Activated CD4-positive, alpha-beta memory T cell treated with anti-CD3 and anti-CD28 coated beads for 36 hours (primary cell): Measurements from ENCODE around the gene ATP5MK. TPM values are rescaled to one million over a fixed set of nuclear protein-coding genes. Genes with fewer than 3 reads are reported as not detected.

Experiments used
- CTCF ChIA-PET: fragments of 350-600 bp; sonication (Branson Sonifier 250); formaldehyde crosslinking; loops from one replicate; lab custom pipeline; 2021; ENCODE audit warnings: antibody characterized with exemption, inconsistent platforms; lab: Charles Lee
- POLR2A ChIA-PET: fragments of 350-600 bp; sonication (Branson Sonifier 250); formaldehyde crosslinking; loops from one replicate; lab custom pipeline; 2021; ENCODE audit warnings: antibody characterized with exemption; lab: Charles Lee
- DNase-seq: peaks from one replicate; pipeline ENCODE4 v3.0.0-alpha.2; 2020
- H3K27ac Mint-ChIP-seq: one replicate; pipeline ENCODE4 v1.8.0; 2021; ENCODE audit warnings: mixed read lengths
- H3K27me3 Mint-ChIP-seq: one replicate; pipeline ENCODE4 v1.8.0; 2021; ENCODE audit warnings: mixed read lengths
- H3K36me3 Mint-ChIP-seq: one replicate; pipeline ENCODE4 v1.8.0; 2021; ENCODE audit warnings: mixed read lengths
- H3K4me1 Mint-ChIP-seq: one replicate; pipeline ENCODE4 v1.8.0; 2021; ENCODE audit warnings: low read depth, mixed read lengths
- H3K4me3 Mint-ChIP-seq: one replicate; pipeline ENCODE4 v1.8.0; 2021; ENCODE audit warnings: mild to moderate bottlenecking, mixed read lengths
- H3K9me3 Mint-ChIP-seq: one replicate; pipeline ENCODE4 v1.8.0; 2021; ENCODE audit warnings: mixed read lengths
- intact Hi-C: fragments of 100-400 bp; cut with micrococcal nuclease; formaldehyde crosslinking; loops from one replicate; pipeline ENCODE4 v1.15.1; 2023
- total RNA-seq, 2 experiments: library from RNA; stranded (reverse); gene quantifications; one replicate each; pipeline ENCODE4 v1.2.3, GENCODE V29; 2021

ATP5MK gene, protein sequence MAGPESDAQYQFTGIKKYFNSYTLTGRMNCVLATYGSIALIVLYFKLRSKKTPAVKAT
- 100 to 1,000 TPM; 436 to 438 TPM for total RNA-seq

DNA sequence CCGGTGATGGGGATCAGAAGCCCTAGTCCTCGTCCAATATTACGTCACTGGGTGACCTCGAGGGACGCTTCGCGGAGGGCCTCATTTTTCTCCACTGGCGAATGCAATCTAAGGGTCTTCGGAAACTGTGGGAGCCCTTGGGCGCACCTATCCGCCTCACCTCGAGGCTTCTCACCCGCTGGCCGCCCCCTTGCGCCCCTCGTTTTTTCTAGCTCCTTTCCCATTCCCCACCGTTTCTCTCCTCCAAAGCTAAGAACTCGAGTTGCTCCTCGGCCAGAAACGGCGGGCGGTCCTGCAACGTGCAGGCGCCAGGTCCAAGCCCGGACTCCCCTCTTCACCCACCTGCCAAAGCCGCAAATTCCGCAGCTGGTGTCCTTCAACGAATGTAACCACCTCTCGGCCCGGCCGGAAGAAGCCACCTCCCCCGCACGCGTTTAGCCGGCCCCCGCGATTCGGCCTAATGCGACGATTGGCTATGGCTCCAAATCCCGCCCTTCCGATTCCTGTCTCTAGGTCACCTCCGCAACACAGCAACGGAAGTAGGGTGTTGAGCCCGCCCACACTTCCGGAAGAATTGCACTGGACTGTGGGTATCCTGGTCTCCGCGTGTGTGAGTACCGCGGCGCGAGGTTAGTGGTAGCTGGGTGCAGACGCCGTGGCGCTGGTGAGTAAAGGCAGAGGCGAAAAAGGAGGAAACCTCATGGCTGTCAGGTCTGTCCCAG, at the start of gene ATP5MK, which contains the start of gene PDCD11:
TSS of gene ATP5MK (minus strand) at position 409 of the 722 bp plus-strand sequence. CDS start 4,018 bp downstream, outside the sequence.
TSS of gene PDCD11 (plus strand) at position 560 of the 722 bp plus-strand sequence. CDS start 1,801 bp downstream, outside the sequence.
- Mint-ChIP-seq H3K36me3 (peaks cover 47% of the 10 kb centered on the region), H3K27ac (peak within 1 kb of the TSS; percentile 88), H3K27me3 (no peaks in the 10 kb centered on the region), H3K4me1 (peaks cover 59% of the 10 kb centered on the region), H3K4me3 (peak within 1 kb of the TSS; percentile 95), H3K9me3 (no peaks in the 10 kb centered on the region)
- CTCF ChIA-PET, result interaction anchor here (1.0 to 1.5 kb wide), 6 partner anchors 21 to 94 kb away, joined by 3 to 6 read pairs (median 3); no protein-coding TSS in a partner anchor
- intact Hi-C loops, result loop anchor here (1.0 to 5.0 kb wide), 3 partner anchors 28 to 478 kb away; partner anchors contain the start of gene CNNM2
- peak; percentile 98 for DNase-seq
- POLR2A ChIA-PET, result interaction anchor here (1.2 to 1.7 kb wide), 4 partner anchors 8 to 204 kb away, joined by 4 to 12 read pairs (median 7); partner anchors contain the start of genes NT5C2, PCGF6 and TAF5

DNA sequence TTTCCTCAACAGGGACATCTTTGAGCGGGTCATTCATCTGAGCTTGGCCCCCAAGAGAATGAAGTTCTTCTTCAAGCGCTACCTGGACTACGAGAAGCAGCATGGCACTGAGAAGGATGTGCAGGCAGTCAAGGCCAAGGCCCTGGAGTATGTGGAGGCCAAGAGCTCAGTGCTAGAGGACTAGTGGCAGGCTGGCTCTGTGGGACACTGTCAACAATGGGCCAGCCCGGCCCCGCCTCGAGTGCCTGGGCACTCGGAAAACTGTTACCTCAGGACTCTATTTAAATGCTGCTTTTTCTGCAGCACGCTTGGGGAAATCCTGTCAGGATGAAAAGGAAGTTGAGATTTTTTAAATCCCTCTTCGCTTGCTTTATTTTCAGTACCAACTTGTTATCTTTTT, 49.1 kb upstream of the ATP5MK start:
- Mint-ChIP-seq H3K4me1 (peaks cover 26% of the 10 kb centered on the region), H3K4me3 (no peak overlapping the region), H3K36me3 (peaks cover 55% of the 10 kb centered on the region), H3K27ac (no peak overlapping the region), H3K27me3 (no peaks in the 10 kb centered on the region), H3K9me3 (no peaks in the 10 kb centered on the region)
- DNase-seq, result no peak
- intact Hi-C loops, result no loop called here
- ChIA-PET POLR2A (no interaction called here), CTCF (no interaction called here)

DNA sequence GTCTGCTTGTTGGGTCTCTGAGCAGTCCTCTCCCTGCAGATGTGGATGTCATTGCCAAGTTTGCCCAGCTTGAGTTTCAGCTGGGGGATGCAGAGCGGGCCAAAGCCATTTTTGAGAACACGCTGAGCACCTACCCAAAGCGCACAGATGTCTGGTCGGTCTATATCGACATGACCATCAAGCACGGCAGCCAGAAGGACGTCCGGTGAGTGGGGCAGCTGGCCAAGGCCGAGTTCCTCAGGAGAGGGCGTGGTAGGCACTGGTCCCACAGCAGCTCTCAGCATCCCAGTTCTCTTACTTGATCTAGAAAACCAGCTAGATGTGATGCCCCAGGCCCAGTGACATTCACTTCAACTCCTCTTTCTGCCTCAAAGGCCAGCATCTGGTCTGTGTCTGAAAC, 48.2 kb upstream of the ATP5MK start:
- no peaks in the 10 kb centered on the region for H3K9me3 Mint-ChIP-seq
- ChIA-PET POLR2A (no interaction called here), CTCF (no interaction called here)
- no peak for DNase-seq
- no peaks in the 10 kb centered on the region for H3K27me3 Mint-ChIP-seq
- no peak overlapping the region for H3K27ac Mint-ChIP-seq
- intact Hi-C loops, result no loop called here
- no peak overlapping the region for H3K4me3 Mint-ChIP-seq
- peaks cover 54% of the 10 kb centered on the region for H3K36me3 Mint-ChIP-seq
- H3K4me1 Mint-ChIP-seq, result peaks cover 19% of the 10 kb centered on the region

DNA sequence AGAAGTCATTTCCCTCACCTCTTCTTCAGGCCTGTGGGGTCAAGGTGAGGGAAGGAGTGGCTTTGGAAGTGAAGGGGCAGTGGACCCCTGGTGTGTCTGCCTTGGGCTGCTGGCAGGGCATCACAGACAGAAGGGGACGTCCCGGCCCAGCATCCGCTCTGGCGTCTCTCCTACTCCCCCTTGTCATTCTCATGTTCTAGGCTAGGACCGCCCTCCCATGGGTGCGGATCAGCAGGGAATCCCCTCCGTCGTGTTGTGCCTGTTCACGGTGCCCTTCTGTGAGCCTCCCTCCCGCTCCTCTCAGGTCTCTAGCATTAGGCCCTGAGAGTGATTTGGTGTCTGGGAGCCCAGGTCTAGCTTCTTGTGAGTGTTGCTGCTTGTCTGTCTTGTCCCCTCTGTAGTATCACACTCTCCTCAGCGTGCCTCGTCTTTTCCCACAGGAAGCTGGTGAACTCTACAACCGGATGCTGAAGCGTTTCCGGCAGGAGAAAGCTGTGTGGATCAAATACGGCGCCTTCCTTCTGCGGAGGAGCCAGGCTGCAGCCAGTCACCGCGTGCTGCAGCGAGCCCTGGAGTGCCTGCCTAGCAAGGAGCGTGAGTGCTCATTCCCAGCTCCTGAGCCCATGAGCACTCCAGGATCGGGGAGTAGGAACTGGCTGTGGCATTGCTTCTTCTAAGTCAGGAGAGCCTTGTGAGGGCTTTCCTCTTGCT, 47.4 kb upstream of the ATP5MK start:
- intact Hi-C loops, result no loop called here
- no peak overlapping the region for H3K4me3 Mint-ChIP-seq
- ChIA-PET POLR2A (interaction anchor here (0.6 kb wide), 1 partner anchor 61 kb away, joined by 4 read pairs; no protein-coding TSS in a partner anchor), CTCF (no interaction called here)
- peaks cover 11% of the 10 kb centered on the region for H3K4me1 Mint-ChIP-seq
- no peaks in the 10 kb centered on the region for H3K9me3 Mint-ChIP-seq
- H3K27me3 Mint-ChIP-seq, result no peaks in the 10 kb centered on the region
- peaks cover 50% of the 10 kb centered on the region for H3K36me3 Mint-ChIP-seq
- no peak overlapping the region for H3K27ac Mint-ChIP-seq
- no peak for DNase-seq

DNA sequence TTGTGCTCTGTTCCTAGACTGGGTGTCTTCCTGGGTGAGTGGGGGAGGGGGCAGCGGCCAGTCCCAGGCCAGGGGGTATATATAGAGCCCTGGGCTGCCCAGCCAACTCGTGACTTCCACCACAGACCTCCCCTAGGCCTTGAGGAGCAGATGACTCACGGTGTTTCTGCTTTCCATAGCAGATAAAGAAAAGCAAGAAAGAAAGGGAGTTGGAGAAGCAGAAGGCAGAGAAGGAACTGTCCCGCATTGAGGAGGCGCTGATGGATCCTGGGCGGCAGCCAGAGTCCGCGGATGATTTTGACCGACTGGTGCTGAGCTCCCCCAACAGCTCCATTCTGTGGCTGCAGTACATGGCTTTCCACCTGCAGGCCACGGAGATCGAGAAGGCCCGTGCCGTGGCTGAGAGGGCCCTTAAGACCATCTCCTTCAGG, 45.8 kb upstream of the ATP5MK start:
- H3K36me3 Mint-ChIP-seq, result peaks cover 53% of the 10 kb centered on the region
- intact Hi-C loops, result no loop called here
- H3K9me3 Mint-ChIP-seq, result no peaks in the 10 kb centered on the region
- no peak overlapping the region for H3K4me3 Mint-ChIP-seq
- ChIA-PET POLR2A (no interaction called here), CTCF (interaction anchor here (1.5 kb wide), 1 partner anchor 9 kb away, joined by 7 read pairs; the partner anchor contains the start of gene CALHM2)
- peaks cover 3% of the 10 kb centered on the region for H3K4me1 Mint-ChIP-seq
- no peak overlapping the region for H3K27ac Mint-ChIP-seq
- H3K27me3 Mint-ChIP-seq, result no peaks in the 10 kb centered on the region
- DNase-seq, result no peak

DNA sequence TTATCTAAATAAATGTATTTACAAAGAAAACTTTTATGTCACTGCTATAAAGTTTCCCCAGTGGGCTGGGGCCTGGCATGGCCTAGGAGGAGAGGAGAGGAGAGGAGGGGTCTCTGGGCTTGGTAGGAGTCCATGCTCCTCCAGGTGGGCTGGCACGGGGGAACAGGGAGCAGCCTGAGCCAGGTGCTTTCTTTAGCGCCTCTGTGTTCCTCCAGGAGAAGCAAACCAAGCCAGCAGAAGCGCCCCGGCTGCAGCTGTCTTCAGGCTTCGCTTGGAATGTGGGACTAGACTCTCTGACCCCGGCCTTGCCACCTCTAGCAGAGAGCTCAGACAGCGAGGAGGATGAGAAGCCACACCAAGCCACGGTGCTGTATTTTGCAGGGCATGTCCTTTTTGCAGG, 45.3 kb upstream of the ATP5MK start:
- H3K36me3 Mint-ChIP-seq, result peaks cover 56% of the 10 kb centered on the region
- H3K27me3 Mint-ChIP-seq, result no peaks in the 10 kb centered on the region
- ChIA-PET POLR2A (no interaction called here), CTCF (interaction anchor here (1.5 kb wide), 1 partner anchor 10 kb away, joined by 7 read pairs; the partner anchor contains the start of gene CALHM2)
- H3K9me3 Mint-ChIP-seq, result no peaks in the 10 kb centered on the region
- H3K4me1 Mint-ChIP-seq, result no peaks in the 10 kb centered on the region
- intact Hi-C loops, result no loop called here
- no peak overlapping the region for H3K4me3 Mint-ChIP-seq
- no peak overlapping the region for H3K27ac Mint-ChIP-seq
- no peak for DNase-seq

DNA sequence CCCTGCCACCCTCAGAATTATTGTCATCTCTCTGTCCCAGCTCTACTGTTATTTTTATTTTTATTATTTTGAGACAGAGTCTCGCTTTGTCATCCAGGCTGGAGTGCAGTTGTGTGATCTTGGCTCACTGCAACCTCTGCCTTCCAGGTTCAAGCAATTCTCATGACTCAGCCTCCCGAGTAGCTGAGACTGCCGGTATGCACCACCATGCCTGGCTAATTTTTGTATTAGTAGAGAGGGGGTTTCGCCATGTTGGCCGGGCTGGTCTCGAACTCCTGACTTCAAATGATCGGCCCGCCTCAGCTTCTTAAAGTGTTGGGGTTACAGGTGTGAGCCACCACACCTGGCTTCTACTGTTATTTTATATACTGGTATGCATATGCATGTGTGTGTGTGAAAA, 44.9 kb upstream of the ATP5MK start:
- H3K27ac Mint-ChIP-seq, result no peak overlapping the region
- H3K9me3 Mint-ChIP-seq, result no peaks in the 10 kb centered on the region

DNA sequence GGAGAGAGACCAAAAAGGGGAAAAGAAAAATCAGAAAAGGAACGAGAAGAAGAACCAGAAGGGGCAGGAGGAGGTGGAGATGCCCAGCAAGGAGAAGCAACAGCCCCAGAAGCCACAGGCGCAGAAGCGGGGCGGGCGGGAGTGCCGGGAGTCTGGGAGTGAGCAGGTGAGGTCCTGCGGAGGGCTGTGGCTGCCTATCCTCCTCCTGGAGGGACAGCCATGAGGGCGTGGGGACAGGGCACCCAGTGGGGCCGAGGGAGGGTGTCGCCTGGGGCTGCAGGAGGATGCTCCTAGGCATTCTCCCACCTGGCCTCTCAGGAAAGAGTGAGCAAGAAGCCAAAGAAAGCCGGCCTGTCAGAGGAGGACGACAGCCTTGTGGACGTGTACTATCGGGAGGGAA, 44.1 kb upstream of the ATP5MK start:
- H3K27me3 Mint-ChIP-seq, result no peaks in the 10 kb centered on the region
- intact Hi-C loops, result no loop called here
- ChIA-PET CTCF (no interaction called here), POLR2A (interaction anchor here (1.3 kb wide), 1 partner anchor 11 kb away, joined by 5 read pairs; no protein-coding TSS in a partner anchor)
- H3K36me3 Mint-ChIP-seq, result peaks cover 57% of the 10 kb centered on the region
- no peak overlapping the region for H3K27ac Mint-ChIP-seq
- H3K4me1 Mint-ChIP-seq, result no peaks in the 10 kb centered on the region
- H3K9me3 Mint-ChIP-seq, result no peaks in the 10 kb centered on the region
- no peak for DNase-seq
- no peak overlapping the region for H3K4me3 Mint-ChIP-seq

More for the DNA sequence above, 44.9 kb upstream of the ATP5MK start:
- no peaks in the 10 kb centered on the region for H3K27me3 Mint-ChIP-seq
- ChIA-PET CTCF (no interaction called here), POLR2A (interaction anchor here (1.3 kb wide), 1 partner anchor 10 kb away, joined by 5 read pairs; no protein-coding TSS in a partner anchor)
- peaks cover 56% of the 10 kb centered on the region for H3K36me3 Mint-ChIP-seq
- no peak overlapping the region for H3K4me3 Mint-ChIP-seq
- no peaks in the 10 kb centered on the region for H3K4me1 Mint-ChIP-seq
- intact Hi-C loops, result no loop called here
- no peak for DNase-seq

DNA sequence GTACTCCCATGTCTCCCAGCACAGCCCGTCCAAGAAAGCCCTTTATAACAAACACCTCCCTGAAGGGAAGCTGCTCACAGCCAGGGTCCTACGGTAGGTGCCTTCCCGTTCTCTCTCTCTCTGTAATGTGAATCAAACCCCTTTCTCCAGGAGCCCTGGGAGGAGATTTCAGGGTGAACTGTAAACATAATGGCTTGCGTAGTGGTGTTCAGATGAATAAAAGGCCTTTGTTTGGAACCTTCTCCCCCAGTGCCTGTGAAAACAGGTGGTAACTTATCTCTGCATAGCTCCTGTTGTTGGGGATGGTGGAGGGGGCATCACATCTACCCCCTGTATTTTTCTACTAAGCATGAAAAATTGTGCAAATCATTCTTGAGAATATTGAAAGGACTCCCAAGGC, 43.5 kb upstream of the ATP5MK start:
- H3K36me3 Mint-ChIP-seq, result peaks cover 58% of the 10 kb centered on the region
- CTCF ChIA-PET, result no interaction called here
- H3K4me3 Mint-ChIP-seq, result no peak overlapping the region
- H3K9me3 Mint-ChIP-seq, result no peaks in the 10 kb centered on the region
- no peak for DNase-seq
- no peaks in the 10 kb centered on the region for H3K27me3 Mint-ChIP-seq
- no peaks in the 10 kb centered on the region for H3K4me1 Mint-ChIP-seq
- intact Hi-C loops, result no loop called here
- POLR2A ChIA-PET, result interaction anchor here (1.3 kb wide), 1 partner anchor 11 kb away, joined by 5 read pairs; no protein-coding TSS in a partner anchor
- no peak overlapping the region for H3K27ac Mint-ChIP-seq

DNA sequence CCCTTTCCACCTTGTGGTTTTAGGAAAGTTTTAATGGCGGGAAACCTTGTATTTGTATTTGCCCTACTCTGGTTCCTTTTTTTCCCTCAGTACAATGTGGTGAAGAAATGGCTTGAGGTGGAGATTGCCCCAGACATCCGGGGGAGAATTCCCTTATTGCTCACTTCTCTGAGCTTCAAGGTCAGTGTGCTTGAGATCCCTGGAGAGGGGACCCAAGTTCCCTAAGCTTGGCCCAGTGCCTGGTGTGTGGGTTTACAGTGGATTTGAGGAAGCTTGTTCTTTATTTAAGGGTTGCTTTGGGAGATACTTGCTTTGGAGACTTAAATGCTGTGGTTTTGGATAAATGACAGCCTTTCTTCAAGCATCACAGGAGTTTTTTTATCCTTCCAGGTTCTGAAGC, 37.6 kb upstream of the ATP5MK start:
- Mint-ChIP-seq H3K27ac (no peak overlapping the region), H3K4me3 (no peak overlapping the region), H3K4me1 (peaks cover 17% of the 10 kb centered on the region), H3K27me3 (no peaks in the 10 kb centered on the region), H3K9me3 (no peaks in the 10 kb centered on the region), H3K36me3 (peaks cover 56% of the 10 kb centered on the region)
- intact Hi-C loops, result no loop called here
- POLR2A ChIA-PET, result no interaction called here
- CTCF ChIA-PET, result interaction anchor here (1.0 kb wide), 1 partner anchor 52 kb away, joined by 3 read pairs; no protein-coding TSS in a partner anchor
- no peak for DNase-seq

DNA sequence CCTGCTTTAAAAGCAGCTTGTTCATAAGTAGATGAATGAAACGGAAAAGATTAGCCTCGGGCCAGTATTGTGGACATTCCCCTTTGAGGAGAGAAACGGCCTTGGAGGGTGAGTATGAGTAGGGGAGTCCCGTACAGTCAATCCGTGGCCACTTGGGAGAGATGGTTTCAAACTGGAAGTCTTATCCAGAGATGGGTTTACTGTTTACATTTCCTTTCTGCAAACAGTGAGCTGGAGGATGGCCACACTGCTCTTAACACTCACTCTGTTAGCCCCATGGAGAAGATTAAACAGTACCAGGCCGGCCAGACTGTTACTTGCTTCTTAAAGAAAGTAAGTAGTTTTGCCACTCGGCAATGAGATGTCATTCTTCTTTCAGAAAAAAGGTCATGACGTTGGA, 35.6 kb upstream of the ATP5MK start:
- ChIA-PET POLR2A (no interaction called here), CTCF (interaction anchor here (1.4 kb wide), 1 partner anchor 20 kb away, joined by 5 read pairs; the partner anchor contains the start of gene CALHM2)
- intact Hi-C loops, result no loop called here
- Mint-ChIP-seq H3K9me3 (no peaks in the 10 kb centered on the region), H3K27ac (no peak overlapping the region), H3K4me1 (peaks cover 34% of the 10 kb centered on the region), H3K36me3 (peaks cover 57% of the 10 kb centered on the region), H3K27me3 (no peaks in the 10 kb centered on the region), H3K4me3 (no peak overlapping the region)
- no peak for DNase-seq

DNA sequence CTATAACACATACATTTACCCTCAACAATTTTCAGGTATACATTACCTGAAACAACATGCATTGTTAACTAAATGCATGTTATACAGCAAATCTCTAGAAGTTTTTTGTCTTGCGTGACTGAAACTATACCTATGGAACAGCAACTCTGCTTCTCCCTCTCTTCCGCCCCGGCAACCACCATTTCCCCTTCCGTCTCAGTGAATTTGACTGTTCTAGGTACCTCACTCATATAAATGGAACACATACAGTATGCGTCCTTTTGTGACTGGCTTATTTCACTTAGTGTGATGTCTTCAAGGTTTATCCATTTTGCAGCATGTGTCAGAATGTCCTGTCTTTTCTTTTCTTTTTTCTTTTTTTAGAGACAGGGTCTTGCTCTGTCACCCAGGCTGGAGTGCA, 33.4 kb upstream of the ATP5MK start:
- H3K27me3 Mint-ChIP-seq, result no peaks in the 10 kb centered on the region
- DNase-seq, result peak; percentile 51
- ChIA-PET CTCF (no interaction called here), POLR2A (no interaction called here)
- H3K4me3 Mint-ChIP-seq, result no peak overlapping the region
- H3K36me3 Mint-ChIP-seq, result peaks cover 53% of the 10 kb centered on the region
- intact Hi-C loops, result loop anchor here (1.0 kb wide), 1 partner anchor 42 kb away; no protein-coding TSS in a partner anchor
- H3K4me1 Mint-ChIP-seq, result peaks cover 34% of the 10 kb centered on the region
- no peaks in the 10 kb centered on the region for H3K9me3 Mint-ChIP-seq
- peak overlapping the region; percentile 48 for H3K27ac Mint-ChIP-seq
